ENCODE data around the gene F11R.

The F11R gene

GRCh38 chr1:160972939-160973338 is 48.0 kb downstream of the F11R start:
- CTCF ChIA-PET: interaction anchor here (0.6 to 1.0 kb wide), 2 partner anchors 17 to 65 kb away, joined by 3 to 10 read pairs; no protein-coding TSS in a partner anchor
- DNase-seq (ENCODE audit: extremely low spot score): no peak
- TF ChIP-seq NFRKB (IDR thresholded peaks at IDR 0.05) (no peak), FOXM1 (IDR thresholded peaks at IDR 0.05; ENCODE audit: borderline replicate concordance) (no peak), ARNT (IDR thresholded peaks at IDR 0.05) (no peak), ZNF384 (IDR thresholded peaks at IDR 0.05) (no peak), CTBP1 (IDR thresholded peaks at IDR 0.05; ENCODE audit: borderline replicate concordance) (no peak), SP1 (IDR thresholded peaks at IDR 0.05) (no peak), TARDBP (IDR thresholded peaks at IDR 0.05) (no peak), LEF1 (IDR thresholded peaks at IDR 0.05; ENCODE audit: borderline replicate concordance) (no peak), BHLHE40 (IDR thresholded peaks at IDR 0.05; ENCODE audit: borderline replicate concordance) (no peak), L3MBTL2 (conservative IDR thresholded peaks at IDR 0.05) (no peak), FOXA1 (IDR thresholded peaks at IDR 0.05) (no peak), SUZ12 (IDR thresholded peaks at IDR 0.05) (no peak), ELF4 (IDR thresholded peaks at IDR 0.05) (no peak), FOXK2 (IDR thresholded peaks at IDR 0.05) (no peak), HDGF (IDR thresholded peaks at IDR 0.05; ENCODE audit: borderline replicate concordance) (no peak)
- TF ChIP-seq, protein P1, sequence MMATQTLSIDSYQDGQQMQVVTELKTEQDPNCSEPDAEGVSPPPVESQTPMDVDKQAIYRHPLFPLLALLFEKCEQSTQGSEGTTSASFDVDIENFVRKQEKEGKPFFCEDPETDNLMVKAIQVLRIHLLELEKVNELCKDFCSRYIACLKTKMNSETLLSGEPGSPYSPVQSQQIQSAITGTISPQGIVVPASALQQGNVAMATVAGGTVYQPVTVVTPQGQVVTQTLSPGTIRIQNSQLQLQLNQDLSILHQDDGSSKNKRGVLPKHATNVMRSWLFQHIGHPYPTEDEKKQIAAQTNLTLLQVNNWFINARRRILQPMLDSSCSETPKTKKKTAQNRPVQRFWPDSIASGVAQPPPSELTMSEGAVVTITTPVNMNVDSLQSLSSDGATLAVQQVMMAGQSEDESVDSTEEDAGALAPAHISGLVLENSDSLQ (IDR thresholded peaks at IDR 0.05): no peak
- POLR2A ChIA-PET: no interaction called here

GRCh38 chr1:160971618-160972056 is 49.3 kb downstream of the F11R start:
- POLR2A ChIA-PET: no interaction called here
- DNase-seq (ENCODE audit: extremely low spot score): no peak
- CTCF ChIA-PET: no interaction called here
- TF ChIP-seq SP1 (IDR thresholded peaks at IDR 0.05): no peak
- TF ChIP-seq ZNF384 (IDR thresholded peaks at IDR 0.05): no peak
- TF ChIP-seq FOXA1 (IDR thresholded peaks at IDR 0.05): no peak
- no peak for TF ChIP-seq TARDBP (IDR thresholded peaks at IDR 0.05)
- TF ChIP-seq, protein P1 (IDR thresholded peaks at IDR 0.05): no peak
- no peak for TF ChIP-seq LEF1 (IDR thresholded peaks at IDR 0.05; ENCODE audit: borderline replicate concordance)
- TF ChIP-seq BHLHE40 (IDR thresholded peaks at IDR 0.05; ENCODE audit: borderline replicate concordance): no peak
- no peak for TF ChIP-seq HDGF (IDR thresholded peaks at IDR 0.05; ENCODE audit: borderline replicate concordance)
- no peak for TF ChIP-seq CTBP1 (IDR thresholded peaks at IDR 0.05; ENCODE audit: borderline replicate concordance)
- TF ChIP-seq FOXK2 (IDR thresholded peaks at IDR 0.05): no peak
- TF ChIP-seq FOXM1 (IDR thresholded peaks at IDR 0.05; ENCODE audit: borderline replicate concordance): no peak
- no peak for TF ChIP-seq ARNT (IDR thresholded peaks at IDR 0.05)
- TF ChIP-seq NFRKB (IDR thresholded peaks at IDR 0.05): no peak
- no peak for TF ChIP-seq ELF4 (IDR thresholded peaks at IDR 0.05)
- TF ChIP-seq SUZ12 (IDR thresholded peaks at IDR 0.05): no peak
- no peak for TF ChIP-seq L3MBTL2 (conservative IDR thresholded peaks at IDR 0.05)

DNA sequence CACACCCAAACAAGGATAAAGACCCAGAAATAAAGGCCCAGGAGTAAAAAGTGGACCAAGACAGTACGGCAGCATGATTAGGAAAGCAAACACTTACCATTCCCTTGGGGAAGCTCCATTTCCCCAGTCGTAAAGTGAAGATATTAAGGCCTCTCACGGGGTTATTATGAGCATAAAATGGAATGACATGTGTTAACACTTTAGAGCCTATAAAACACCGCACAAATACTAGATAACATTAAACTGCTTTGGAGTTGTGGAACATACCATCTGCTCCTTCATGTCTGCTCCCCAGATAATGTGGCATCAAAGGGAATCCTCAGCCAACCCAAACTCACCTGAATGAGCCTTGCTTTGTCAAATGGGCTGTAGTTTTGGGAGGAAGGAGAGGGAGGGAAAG is 57.4 kb downstream of the F11R start:
- DNase-seq (ENCODE audit: extremely low spot score): no peak
- no peak for TF ChIP-seq CTBP1 (IDR thresholded peaks at IDR 0.05; ENCODE audit: borderline replicate concordance)
- TF ChIP-seq SUZ12 (IDR thresholded peaks at IDR 0.05): no peak
- no peak for TF ChIP-seq ZNF384 (IDR thresholded peaks at IDR 0.05)
- no peak for TF ChIP-seq HDGF (IDR thresholded peaks at IDR 0.05; ENCODE audit: borderline replicate concordance)
- no peak for TF ChIP-seq LEF1 (IDR thresholded peaks at IDR 0.05; ENCODE audit: borderline replicate concordance)
- no peak for TF ChIP-seq BHLHE40 (IDR thresholded peaks at IDR 0.05; ENCODE audit: borderline replicate concordance)
- TF ChIP-seq TARDBP (IDR thresholded peaks at IDR 0.05): no peak
- TF ChIP-seq NFRKB (IDR thresholded peaks at IDR 0.05): no peak
- no peak for TF ChIP-seq ELF4 (IDR thresholded peaks at IDR 0.05)
- no peak for TF ChIP-seq L3MBTL2 (conservative IDR thresholded peaks at IDR 0.05)
- TF ChIP-seq FOXK2 (IDR thresholded peaks at IDR 0.05): no peak
- TF ChIP-seq FOXM1 (IDR thresholded peaks at IDR 0.05; ENCODE audit: borderline replicate concordance): no peak
- TF ChIP-seq ARNT (IDR thresholded peaks at IDR 0.05): no peak
- TF ChIP-seq, protein P1 (IDR thresholded peaks at IDR 0.05): no peak
- no peak for TF ChIP-seq FOXA1 (IDR thresholded peaks at IDR 0.05)
- no peak for TF ChIP-seq SP1 (IDR thresholded peaks at IDR 0.05)
- POLR2A ChIA-PET: no interaction called here
- CTCF ChIA-PET: interaction anchor here (0.8 kb wide), 1 partner anchor 9 kb away, joined by 3 read pairs; the partner anchor contains the start of gene ITLN2

GRCh38 chr1:160961419-160961818 is 59.5 kb downstream of the F11R start:
- TF ChIP-seq NFRKB (IDR thresholded peaks at IDR 0.05) (no peak), L3MBTL2 (conservative IDR thresholded peaks at IDR 0.05) (no peak), FOXA1 (IDR thresholded peaks at IDR 0.05) (no peak), BHLHE40 (IDR thresholded peaks at IDR 0.05; ENCODE audit: borderline replicate concordance) (no peak), ELF4 (IDR thresholded peaks at IDR 0.05) (no peak), ARNT (IDR thresholded peaks at IDR 0.05) (no peak), FOXM1 (IDR thresholded peaks at IDR 0.05; ENCODE audit: borderline replicate concordance) (no peak), TARDBP (IDR thresholded peaks at IDR 0.05) (no peak), SUZ12 (IDR thresholded peaks at IDR 0.05) (no peak), LEF1 (IDR thresholded peaks at IDR 0.05; ENCODE audit: borderline replicate concordance) (no peak), CTBP1 (IDR thresholded peaks at IDR 0.05; ENCODE audit: borderline replicate concordance) (no peak), ZNF384 (IDR thresholded peaks at IDR 0.05) (no peak), SP1 (IDR thresholded peaks at IDR 0.05) (no peak), FOXK2 (IDR thresholded peaks at IDR 0.05) (no peak), HDGF (IDR thresholded peaks at IDR 0.05; ENCODE audit: borderline replicate concordance) (no peak)
- TF ChIP-seq, protein P1 (IDR thresholded peaks at IDR 0.05): no peak
- ChIA-PET CTCF (interaction anchor here (1.6 kb wide), 1 partner anchor 9 kb away, joined by 4 read pairs; no protein-coding TSS in a partner anchor), POLR2A (no interaction called here)
- no peak for DNase-seq (ENCODE audit: extremely low spot score)

- POLR2A ChIA-PET: no interaction called here
- no peak for TF ChIP-seq ELF4 (IDR thresholded peaks at IDR 0.05)
- no peak for TF ChIP-seq CTBP1 (IDR thresholded peaks at IDR 0.05; ENCODE audit: borderline replicate concordance)
- no peak for TF ChIP-seq BHLHE40 (IDR thresholded peaks at IDR 0.05; ENCODE audit: borderline replicate concordance)
- TF ChIP-seq FOXA1 (IDR thresholded peaks at IDR 0.05): no peak
- no peak for TF ChIP-seq SP1 (IDR thresholded peaks at IDR 0.05)
- no peak for TF ChIP-seq LEF1 (IDR thresholded peaks at IDR 0.05; ENCODE audit: borderline replicate concordance)
- no peak for TF ChIP-seq HDGF (IDR thresholded peaks at IDR 0.05; ENCODE audit: borderline replicate concordance)
- TF ChIP-seq FOXK2 (IDR thresholded peaks at IDR 0.05): no peak
- TF ChIP-seq TARDBP (IDR thresholded peaks at IDR 0.05): no peak
- no peak for TF ChIP-seq ARNT (IDR thresholded peaks at IDR 0.05)
- TF ChIP-seq, protein P1 (IDR thresholded peaks at IDR 0.05): no peak
- TF ChIP-seq SUZ12 (IDR thresholded peaks at IDR 0.05): no peak
- TF ChIP-seq FOXM1 (IDR thresholded peaks at IDR 0.05; ENCODE audit: borderline replicate concordance): no peak
- no peak for TF ChIP-seq ZNF384 (IDR thresholded peaks at IDR 0.05)
- no peak for TF ChIP-seq NFRKB (IDR thresholded peaks at IDR 0.05)
- TF ChIP-seq L3MBTL2 (conservative IDR thresholded peaks at IDR 0.05): no peak
- CTCF ChIA-PET: no interaction called here
- no peak for DNase-seq (ENCODE audit: extremely low spot score)
These were observed 64.0 kb downstream of the F11R start for GRCh38 chr1:160956966-160957365.

All from HEK293T (cell line).